ENCODE results near the gene AK1. TPM values are rescaled to one million over a fixed set of nuclear protein-coding genes. Genes with fewer than 3 reads are reported as not detected.
A peak's percentile ranks its signal among the peaks of the same experiment; 100 is the strongest.

AK1 gene
- total RNA-seq, 1 experiment from 2014 or later: 18.5 TPM

DNA sequence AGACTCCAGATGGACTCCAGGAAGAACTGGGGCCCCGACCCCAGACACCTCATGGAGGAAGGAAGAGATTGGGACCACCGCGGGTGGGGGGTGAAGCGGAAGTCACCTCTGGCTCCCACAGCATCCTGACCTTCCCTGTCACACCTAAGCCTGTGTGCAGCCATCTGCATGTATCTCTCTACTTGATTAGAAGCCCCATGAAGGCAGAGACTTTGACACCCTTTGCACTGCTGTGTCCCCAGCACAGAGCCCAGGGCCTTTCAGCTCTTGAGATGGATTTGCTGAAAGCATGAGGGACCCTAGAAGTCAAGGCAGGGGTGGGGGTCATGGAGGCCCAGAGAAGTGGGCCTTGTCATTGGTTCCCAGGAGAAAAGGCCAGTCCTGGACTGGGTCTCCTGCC lies 20.2 kb downstream of the AK1 start:
- no peak for DNase-seq
- Histone ChIP-seq H3K4me3 (ENCODE audit: insufficient read depth, low read depth, low read length) (no peak overlapping the region), H3K27me3 (ENCODE audit: control insufficient read depth, insufficient read depth, low read length) (no peaks in the 10 kb centered on the region), H3K36me3 (replicated peaks; ENCODE audit: control insufficient read depth, insufficient read depth, low read length) (no peaks in the 10 kb centered on the region)

DNA sequence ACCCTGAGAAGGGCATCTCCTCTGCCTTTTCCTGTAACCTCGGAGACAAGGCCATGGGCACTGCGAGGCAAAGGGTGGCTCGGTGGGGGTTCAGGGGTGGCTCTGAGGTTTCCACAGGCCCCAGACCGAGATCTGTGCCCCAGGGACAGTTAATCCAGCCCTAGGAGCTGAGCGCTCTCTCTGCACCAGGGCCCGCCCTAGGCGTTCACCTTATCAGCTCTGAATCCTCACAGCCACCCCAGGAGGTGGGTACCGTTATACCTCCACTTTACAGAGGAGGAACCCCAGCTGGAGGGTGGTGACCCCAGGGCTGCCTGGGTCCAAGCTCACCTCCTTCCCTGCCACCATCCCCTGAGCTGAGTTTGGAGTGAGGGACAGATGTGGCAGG lies 20.8 kb downstream of the AK1 start:
- DNase-seq: no peak
- H3K36me3 ChIP-seq (replicated peaks; ENCODE audit: control insufficient read depth, insufficient read depth, low read length): no peaks in the 10 kb centered on the region

DNA sequence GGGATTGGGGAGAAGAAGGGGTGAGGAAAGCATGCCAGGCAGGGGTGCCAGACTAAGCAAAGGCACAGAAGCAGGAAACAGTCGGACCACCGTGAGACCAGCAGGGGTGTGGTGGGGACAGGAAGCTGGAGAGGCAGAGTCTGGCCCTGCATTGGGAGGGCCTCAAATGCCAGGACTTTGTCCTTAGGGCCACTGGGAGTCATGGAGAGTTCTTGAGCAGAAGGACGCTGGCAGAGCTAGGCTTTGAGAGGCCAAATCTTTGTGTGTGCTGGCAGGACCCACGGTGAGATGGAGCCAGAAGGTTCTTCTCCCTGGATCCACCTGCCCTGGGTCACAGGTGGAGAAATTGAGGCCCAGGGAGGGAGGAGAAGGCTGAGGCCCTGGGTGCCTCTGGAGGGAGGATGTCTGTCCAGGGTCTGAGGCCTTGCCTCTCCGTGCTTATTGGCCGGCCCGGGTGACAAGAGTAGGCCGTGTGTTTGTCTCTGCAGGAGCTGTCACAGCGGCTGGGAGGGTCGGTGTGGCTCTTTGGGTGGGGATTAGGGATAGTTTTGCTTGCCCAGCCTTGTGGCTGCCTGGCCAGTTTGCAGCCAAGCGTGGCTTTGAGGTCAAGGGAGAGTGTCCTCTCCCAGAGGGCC lies 21.3 kb downstream of the AK1 start:
- H3K4me3 ChIP-seq (ENCODE audit: insufficient read depth, low read depth, low read length): no peak overlapping the region
- H3K27me3 ChIP-seq (ENCODE audit: control insufficient read depth, insufficient read depth, low read length): no peaks in the 10 kb centered on the region
- no peak for DNase-seq
- no peaks in the 10 kb centered on the region for H3K36me3 ChIP-seq (replicated peaks; ENCODE audit: control insufficient read depth, insufficient read depth, low read length)

More for the DNA sequence above, 20.8 kb downstream of the AK1 start:
- Histone ChIP-seq H3K27me3 (ENCODE audit: control insufficient read depth, insufficient read depth, low read length) (no peaks in the 10 kb centered on the region), H3K4me3 (ENCODE audit: insufficient read depth, low read depth, low read length) (no peak overlapping the region)

- Histone ChIP-seq H3K27me3 (ENCODE audit: control insufficient read depth, insufficient read depth, low read length) (no peaks in the 10 kb centered on the region), H3K36me3 (replicated peaks; ENCODE audit: control insufficient read depth, insufficient read depth, low read length) (no peaks in the 10 kb centered on the region), H3K4me3 (ENCODE audit: insufficient read depth, low read depth, low read length) (no peak overlapping the region)
- DNase-seq: no peak
These were observed 22.0 kb downstream of the AK1 start for GRCh38 chr9:127855522-127855921.

GRCh38 chr9:127854960-127855359 lies 22.5 kb downstream of the AK1 start:
- Histone ChIP-seq H3K27me3 (ENCODE audit: control insufficient read depth, insufficient read depth, low read length) (no peaks in the 10 kb centered on the region), H3K4me3 (ENCODE audit: insufficient read depth, low read depth, low read length) (no peak overlapping the region), H3K36me3 (replicated peaks; ENCODE audit: control insufficient read depth, insufficient read depth, low read length) (no peaks in the 10 kb centered on the region)
- DNase-seq: no peak

GRCh38 chr9:127854184-127854806 lies 23.2 kb downstream of the AK1 start, which contains the start of gene ENG:
Gene ENG, minus strand, starts transcription at chr9:127854658. Its CDS starts 303 bp downstream, at chr9:127854355.
- Histone ChIP-seq H3K27me3 (ENCODE audit: control insufficient read depth, insufficient read depth, low read length) (no peaks in the 10 kb centered on the region), H3K36me3 (replicated peaks; ENCODE audit: control insufficient read depth, insufficient read depth, low read length) (no peaks in the 10 kb centered on the region), H3K4me3 (ENCODE audit: insufficient read depth, low read depth, low read length) (peak within 1 kb of the TSS; percentile 10; the same call in 1 of the 2 replicates)
- DNase-seq: peak; percentile 86

DNA sequence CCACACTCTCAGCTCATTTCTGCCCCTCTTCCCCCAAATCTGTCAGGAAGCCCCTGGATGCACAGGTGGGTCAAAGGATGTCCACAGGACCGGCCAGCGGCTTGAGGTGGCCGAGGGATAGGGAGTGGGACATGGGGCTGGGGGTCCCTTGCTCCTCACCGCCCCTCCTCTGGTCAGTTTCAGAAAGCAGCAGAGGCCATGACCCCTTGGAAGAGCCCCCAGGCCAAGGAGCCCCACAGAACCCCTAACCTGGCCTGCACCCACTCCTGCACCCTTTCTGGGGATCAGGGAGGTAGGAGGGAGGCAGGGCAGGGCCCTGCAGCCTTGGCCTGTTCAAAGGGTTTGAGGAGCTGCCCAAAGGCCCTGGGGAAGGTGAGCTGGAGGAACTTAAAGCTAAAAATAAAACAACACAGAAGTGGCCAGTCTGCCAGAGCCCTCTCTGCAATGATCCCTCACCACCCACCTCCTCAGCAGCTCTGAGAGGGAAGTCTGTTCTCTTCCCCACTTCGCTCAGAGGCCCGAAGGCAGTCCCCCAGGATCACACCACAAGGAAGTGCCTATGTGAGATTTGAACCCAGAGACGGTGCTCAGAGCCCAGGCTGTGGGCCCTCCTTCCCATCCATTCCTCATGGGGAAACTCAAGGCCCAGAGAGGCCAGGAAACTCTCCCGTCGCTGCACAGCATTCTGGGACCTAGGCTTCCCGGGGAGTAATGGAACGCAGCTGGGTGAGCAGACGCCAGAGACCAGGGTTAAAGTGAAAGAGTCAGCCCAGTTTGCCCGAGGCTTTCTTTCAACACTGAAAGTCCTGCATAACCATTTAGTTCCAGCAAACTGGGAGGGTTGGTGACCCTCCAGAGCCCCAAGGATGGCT lies 23.9 kb downstream of the AK1 start:
- Histone ChIP-seq H3K27me3 (ENCODE audit: control insufficient read depth, insufficient read depth, low read length) (no peaks in the 10 kb centered on the region), H3K36me3 (replicated peaks; ENCODE audit: control insufficient read depth, insufficient read depth, low read length) (no peaks in the 10 kb centered on the region), H3K4me3 (ENCODE audit: insufficient read depth, low read depth, low read length) (peak overlapping the region; percentile 10; the same call in 1 of the 2 replicates)
- DNase-seq: no peak

DNA sequence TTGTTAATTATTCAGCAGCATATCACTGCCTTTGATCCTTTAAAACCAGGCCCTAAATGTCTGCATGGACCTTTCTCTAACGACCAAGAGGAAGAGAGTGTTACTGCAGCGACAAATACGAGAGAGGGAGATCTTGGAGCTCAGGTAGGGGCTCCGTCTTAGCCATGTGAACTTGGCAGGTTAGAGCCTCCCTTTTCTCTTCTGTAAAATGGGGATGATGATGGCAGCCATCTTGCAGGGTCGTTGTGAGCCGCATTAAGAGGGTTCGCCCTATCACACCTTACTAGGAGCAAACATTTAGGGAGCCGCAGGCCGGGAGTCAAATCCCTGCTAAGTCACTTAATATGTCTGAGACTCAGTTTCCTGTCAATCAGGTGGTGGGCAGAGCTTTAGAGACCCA lies 24.6 kb downstream of the AK1 start:
- DNase-seq: no peak
- Histone ChIP-seq H3K4me3 (ENCODE audit: insufficient read depth, low read depth, low read length) (no peak overlapping the region), H3K27me3 (ENCODE audit: control insufficient read depth, insufficient read depth, low read length) (no peaks in the 10 kb centered on the region), H3K36me3 (replicated peaks; ENCODE audit: control insufficient read depth, insufficient read depth, low read length) (no peaks in the 10 kb centered on the region)

GRCh38 chr9:127850286-127850830 lies 27.1 kb downstream of the AK1 start:
- no peaks in the 10 kb centered on the region for H3K27me3 ChIP-seq (ENCODE audit: control insufficient read depth, insufficient read depth, low read length)

DNA sequence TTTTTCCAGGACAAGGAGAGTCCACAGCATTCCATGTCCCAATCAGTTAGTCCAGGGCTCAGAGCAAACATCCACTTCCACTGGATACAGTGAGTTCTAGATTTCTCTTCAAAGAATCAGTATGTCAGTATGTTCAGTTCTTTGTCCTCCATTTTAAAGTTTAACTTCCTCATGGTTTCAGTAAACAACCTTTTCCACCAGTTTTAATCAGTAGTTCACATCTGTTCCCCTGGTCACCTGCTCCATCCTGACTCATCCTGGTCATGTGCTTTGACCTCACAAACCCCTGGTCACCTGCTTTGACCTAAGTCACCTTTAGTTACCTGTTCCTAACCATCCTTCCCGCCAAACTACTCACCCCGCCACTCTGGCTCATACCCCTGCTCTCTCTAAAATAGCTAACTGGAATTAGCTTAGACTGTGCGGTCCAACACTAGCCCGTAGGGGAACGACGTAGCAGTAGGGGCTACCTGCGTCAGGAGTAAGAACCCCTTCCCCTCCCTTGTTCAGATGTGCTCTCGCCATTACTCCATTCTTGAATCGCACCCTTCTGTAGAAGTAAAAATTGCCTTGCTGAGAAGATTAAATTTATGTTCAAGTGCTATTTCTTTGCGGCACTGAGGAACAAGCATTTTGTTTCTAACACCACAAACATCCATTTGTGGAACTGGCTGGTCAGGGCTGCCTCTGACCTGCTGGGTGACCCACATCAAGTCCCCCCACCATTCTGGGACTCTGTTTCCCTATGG lies 28.5 kb downstream of the AK1 start:
- no peaks in the 10 kb centered on the region for H3K27me3 ChIP-seq (ENCODE audit: control insufficient read depth, insufficient read depth, low read length)
- no peak overlapping the region for H3K4me3 ChIP-seq (ENCODE audit: insufficient read depth, low read depth, low read length)
- H3K36me3 ChIP-seq (replicated peaks; ENCODE audit: control insufficient read depth, insufficient read depth, low read length): no peaks in the 10 kb centered on the region
- no peak for DNase-seq

More at GRCh38 chr9:127850286-127850830, 27.1 kb downstream of the AK1 start:
- DNase-seq: no peak
- Histone ChIP-seq H3K4me3 (ENCODE audit: insufficient read depth, low read depth, low read length) (no peak overlapping the region), H3K36me3 (replicated peaks; ENCODE audit: control insufficient read depth, insufficient read depth, low read length) (no peaks in the 10 kb centered on the region)

DNA sequence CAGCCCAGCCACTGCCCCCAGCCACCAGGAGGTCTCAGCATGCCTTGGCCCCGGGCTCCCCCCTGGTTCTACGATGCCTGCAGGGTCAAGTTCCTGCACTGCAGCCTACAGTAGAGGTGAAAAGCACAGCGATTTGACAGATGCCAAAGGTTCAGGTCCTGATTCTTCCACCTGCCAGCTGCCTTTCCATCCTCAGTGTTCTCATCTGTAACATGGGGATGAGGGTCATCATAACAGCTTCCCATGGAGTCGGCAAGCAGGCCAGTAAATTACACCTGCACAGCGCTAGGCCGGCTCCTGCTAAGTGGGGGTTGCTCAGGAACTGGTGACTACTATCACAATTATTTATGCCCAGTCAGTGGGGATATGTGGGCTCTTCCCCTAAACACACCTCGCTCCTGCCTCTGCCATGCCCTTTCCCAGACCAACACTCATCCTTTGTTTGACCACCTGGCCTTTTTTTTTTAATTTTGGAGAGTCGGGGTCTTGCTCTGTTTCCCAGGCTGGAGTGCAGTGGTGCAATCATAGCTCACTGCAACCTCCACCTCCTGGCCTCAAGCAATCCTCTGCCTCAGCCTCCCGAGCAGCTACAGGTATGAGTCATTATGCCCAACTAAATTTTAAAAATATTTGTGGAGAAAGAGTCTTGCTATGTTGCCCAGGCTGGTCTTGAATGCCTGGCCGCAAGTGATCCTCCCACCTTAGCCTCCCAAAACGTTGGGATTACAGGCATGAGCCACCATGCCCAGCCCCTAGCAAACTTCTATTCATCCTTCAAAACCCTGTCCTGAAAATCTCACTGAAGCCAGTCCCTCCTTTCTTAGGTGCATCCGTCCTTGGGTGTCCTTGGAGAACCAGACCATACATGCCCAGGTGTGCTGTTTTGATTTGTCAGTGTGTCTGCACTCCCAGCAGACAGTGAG lies 29.4 kb downstream of the AK1 start:
- no peak for DNase-seq
- Histone ChIP-seq H3K4me3 (ENCODE audit: insufficient read depth, low read depth, low read length) (no peak overlapping the region), H3K36me3 (replicated peaks; ENCODE audit: control insufficient read depth, insufficient read depth, low read length) (no peaks in the 10 kb centered on the region), H3K27me3 (ENCODE audit: control insufficient read depth, insufficient read depth, low read length) (no peaks in the 10 kb centered on the region)

DNA sequence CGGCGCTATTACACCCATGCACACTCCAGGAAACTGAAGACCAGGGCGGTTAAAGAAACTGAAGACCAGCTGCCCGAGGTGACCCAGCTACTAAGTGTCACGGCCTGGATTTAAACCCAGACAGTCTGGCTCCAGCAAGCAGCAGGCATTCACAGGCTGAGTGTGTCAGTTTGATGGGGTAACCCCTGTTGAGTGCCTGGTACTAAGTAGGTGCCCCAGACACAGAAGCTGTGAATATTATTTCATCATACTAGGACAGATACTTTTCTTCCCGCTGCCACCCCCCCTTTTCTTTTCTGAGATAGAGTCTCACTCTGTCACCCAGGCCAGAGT lies 30.3 kb downstream of the AK1 start:
- Histone ChIP-seq H3K4me3 (ENCODE audit: insufficient read depth, low read depth, low read length) (no peak overlapping the region), H3K36me3 (replicated peaks; ENCODE audit: control insufficient read depth, insufficient read depth, low read length) (no peaks in the 10 kb centered on the region), H3K27me3 (ENCODE audit: control insufficient read depth, insufficient read depth, low read length) (no peaks in the 10 kb centered on the region)
- DNase-seq: no peak

DNA sequence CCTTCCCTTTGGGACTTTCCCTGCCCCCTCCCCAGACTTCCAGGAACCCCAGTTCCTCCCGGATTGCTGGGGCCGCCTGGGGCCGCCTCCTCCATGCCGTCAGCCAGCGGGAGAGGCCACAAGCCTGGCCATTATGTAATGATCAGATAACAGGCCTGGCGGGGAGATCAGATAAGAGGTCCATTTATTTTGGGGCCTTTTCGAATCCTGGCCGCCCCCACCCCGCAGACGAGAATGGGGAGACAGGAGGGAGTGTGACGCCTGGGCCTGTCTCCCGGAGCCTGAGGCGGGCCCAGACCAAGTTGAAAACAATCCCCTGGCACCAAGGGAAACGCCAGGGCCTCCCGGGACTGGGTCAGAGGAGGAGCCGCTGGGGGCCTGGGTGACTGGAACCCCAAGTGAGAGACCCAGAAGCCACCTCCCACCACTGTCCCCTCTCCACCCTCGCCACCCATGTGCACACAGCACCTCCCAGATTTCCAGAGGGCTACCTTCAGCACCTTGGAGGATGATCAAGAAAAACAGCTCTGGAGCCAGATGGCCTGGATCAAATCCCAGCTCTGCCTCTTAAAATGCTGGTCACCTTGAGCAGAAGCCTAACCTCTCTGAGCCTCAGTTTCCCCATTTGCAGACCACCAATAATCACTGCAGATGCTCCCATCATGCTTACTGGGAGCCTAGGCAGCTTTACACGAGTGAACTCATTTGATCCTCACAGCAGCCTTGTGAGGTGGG lies 30.9 kb downstream of the AK1 start:
- no peak overlapping the region for H3K4me3 ChIP-seq (ENCODE audit: insufficient read depth, low read depth, low read length)
- H3K27me3 ChIP-seq (ENCODE audit: control insufficient read depth, insufficient read depth, low read length): no peaks in the 10 kb centered on the region
- no peaks in the 10 kb centered on the region for H3K36me3 ChIP-seq (replicated peaks; ENCODE audit: control insufficient read depth, insufficient read depth, low read length)
- DNase-seq: no peak

Measured in H7 (cell line).